ENCODE data around the gene C19orf85.

GRCh38 chr19:55444646-55445045 is 19.9 kb downstream of the C19orf85 start:
- no peak for TF ChIP-seq REST (IDR thresholded peaks at IDR 0.05; ENCODE audit: unreplicated experiment)
- no peak for TF ChIP-seq CTCF (conservative IDR thresholded peaks at IDR 0.05; ENCODE audit: low read depth in 2 of 2)
- no peak for TF ChIP-seq POLR2AphosphoS5 (IDR thresholded peaks at IDR 0.05; ENCODE audit: low read depth)
- TF ChIP-seq EZH2 (IDR thresholded peaks at IDR 0.05; ENCODE audit: low read depth, unreplicated experiment), result no peak
- no peak for TF ChIP-seq CREB1 (CRISPR knock-in tag; IDR thresholded peaks at IDR 0.05; ENCODE audit: low read depth)
